ENCODE results near the gene AUNIP.

GRCh38 chr1:25874635-25875153 is 15.4 kb upstream of the AUNIP start:
- TF ChIP-seq CTCF (IDR thresholded peaks at IDR 0.05): no peak
- TF ChIP-seq GABPB1 (CRISPR knock-in tag; IDR thresholded peaks at IDR 0.05): no peak
- no peak for TF ChIP-seq E2F1 (CRISPR knock-in tag; IDR thresholded peaks at IDR 0.05)
- no peak for TF ChIP-seq JUN (CRISPR knock-in tag; IDR thresholded peaks at IDR 0.05)
- no peak; the same call in 1 of the 2 replicates for TF ChIP-seq NFE2L1 (CRISPR knock-in tag; IDR thresholded peaks at IDR 0.05)
- TF ChIP-seq CREM (CRISPR knock-in tag; IDR thresholded peaks at IDR 0.05): no peak

All from WTC11 (cell line).